Fibroblast of mammary gland (primary cell): ENCODE measurements around the gene SLC16A5.
"Not testable (repeated sequence)": the region's sequence is repeated elsewhere in the genome, so short reads cannot be mapped to it uniquely, and the experiment has no call there.

Experiments used
- DNase-seq: peaks from one replicate; pipeline ENCODE4 v3.0.0-alpha.2; 2010; ENCODE audit warnings: low read depth
- H3K4me3 ChIP-seq: 2 replicates; pipeline ENCODE4 v1.5.1; 2011; ENCODE audit warnings: low read depth, mild to moderate bottlenecking, low read length, moderate library complexity; ENCODE audit not compliant: control insufficient read depth
- CTCF ChIP-seq: conservative IDR thresholded peaks from 2 replicates; pipeline ENCODE4 v1.5.1; 2011; ENCODE audit warnings: low read depth, low read length, inconsistent platforms; ENCODE audit not compliant: control insufficient read depth, insufficient read depth

Gene SLC16A5

DNA sequence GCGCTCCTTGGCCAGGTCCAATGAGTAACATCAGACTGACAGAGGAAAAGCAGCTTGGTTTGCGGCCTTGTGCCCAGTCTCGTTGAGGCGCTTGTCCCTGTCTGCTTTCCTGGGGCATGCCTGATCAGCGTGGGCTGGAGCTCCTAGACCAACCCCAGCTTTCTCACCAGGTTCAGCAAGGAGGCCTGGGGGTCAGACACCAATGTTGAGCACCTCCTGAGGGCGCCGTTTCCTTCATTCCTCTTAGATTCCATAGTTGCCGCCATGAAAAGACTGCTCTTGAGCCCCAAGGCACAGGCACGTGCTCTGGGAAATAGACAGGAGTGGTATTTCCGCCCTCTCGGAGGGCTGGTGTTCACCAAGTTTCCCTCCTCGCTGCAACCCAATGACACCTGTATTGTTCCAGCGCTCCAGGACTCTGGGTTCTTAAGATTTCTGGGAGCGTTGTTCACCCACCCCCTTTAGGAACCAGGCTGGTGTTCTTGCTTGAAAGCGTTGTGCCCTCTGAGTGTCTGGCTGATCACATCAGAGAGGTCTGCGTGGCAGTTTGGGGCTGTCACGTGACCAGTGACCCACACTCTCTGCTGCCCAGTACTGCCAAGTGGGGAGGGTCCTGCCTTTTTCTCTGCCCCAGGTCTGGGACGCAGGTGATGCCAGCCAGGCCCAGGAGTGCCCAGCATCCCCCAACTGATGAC, 22.7 kb upstream of the SLC16A5 start:
- no peak for DNase-seq
- no peak for TF ChIP-seq CTCF
- H3K4me3 ChIP-seq, result no peak overlapping the region

DNA sequence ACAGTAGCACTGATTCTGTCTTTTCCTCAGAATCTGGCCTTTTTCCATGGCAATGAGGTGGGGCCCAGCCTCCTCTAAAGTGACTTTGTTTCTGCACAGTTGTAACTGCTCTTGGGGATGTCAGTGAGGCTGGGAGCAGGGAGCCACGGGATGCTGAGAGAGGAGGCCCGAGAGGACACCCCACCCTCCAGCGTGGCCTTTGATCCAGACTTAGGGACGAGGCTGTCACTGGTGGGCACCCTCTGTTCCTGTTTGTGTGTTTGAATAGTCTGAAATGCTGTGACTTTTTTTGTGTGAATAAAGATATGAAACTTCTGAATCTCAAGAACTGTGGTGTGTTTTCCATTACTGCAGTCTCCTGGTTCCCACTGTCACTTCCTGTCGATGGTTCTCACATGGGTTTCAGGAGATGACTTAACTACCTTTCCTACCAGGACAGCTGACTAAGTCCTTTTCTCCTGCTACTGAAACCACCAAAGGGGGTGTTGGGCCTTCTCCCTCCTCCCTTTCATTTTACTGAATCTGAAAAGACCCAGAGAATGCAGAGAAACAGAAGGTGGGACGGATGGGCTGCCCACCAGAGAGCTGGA, 22.1 kb upstream of the SLC16A5 start:
- DNase-seq, result peak; percentile 50
- no peak for TF ChIP-seq CTCF
- no peak overlapping the region for H3K4me3 ChIP-seq

DNA sequence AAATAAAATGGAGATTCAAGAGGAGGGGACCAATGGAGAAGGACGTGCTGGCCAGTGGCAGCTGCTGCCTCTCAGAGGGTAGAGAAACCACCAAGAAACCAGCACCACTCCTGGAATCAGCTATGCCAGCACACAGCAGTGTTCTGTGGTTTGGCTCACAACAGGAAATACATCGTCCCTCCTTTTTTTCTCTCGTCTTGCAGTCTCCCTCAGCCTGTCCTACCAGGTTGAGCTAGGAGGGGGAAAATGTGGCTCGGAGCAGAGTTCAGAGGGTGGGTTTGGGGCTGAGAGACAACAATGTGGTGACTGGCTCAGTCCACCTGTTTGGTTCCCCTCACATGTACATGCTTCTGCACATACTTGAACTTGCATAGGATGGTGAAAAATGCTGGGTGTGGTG, 19.9 kb upstream of the SLC16A5 start:
- no peak overlapping the region for H3K4me3 ChIP-seq
- TF ChIP-seq CTCF, result no peak
- no peak for DNase-seq

GRCh38 chr17:75068750-75069149, 19.0 kb upstream of the SLC16A5 start:
- DNase-seq, result no peak
- TF ChIP-seq CTCF, result no peak

GRCh38 chr17:75069783-75070182, 18.0 kb upstream of the SLC16A5 start:
- TF ChIP-seq CTCF, result peak; percentile 41
- peak; percentile 36 for DNase-seq
- H3K4me3 ChIP-seq, result no peak overlapping the region

More at GRCh38 chr17:75068750-75069149, 19.0 kb upstream of the SLC16A5 start:
- no peak overlapping the region for H3K4me3 ChIP-seq

DNA sequence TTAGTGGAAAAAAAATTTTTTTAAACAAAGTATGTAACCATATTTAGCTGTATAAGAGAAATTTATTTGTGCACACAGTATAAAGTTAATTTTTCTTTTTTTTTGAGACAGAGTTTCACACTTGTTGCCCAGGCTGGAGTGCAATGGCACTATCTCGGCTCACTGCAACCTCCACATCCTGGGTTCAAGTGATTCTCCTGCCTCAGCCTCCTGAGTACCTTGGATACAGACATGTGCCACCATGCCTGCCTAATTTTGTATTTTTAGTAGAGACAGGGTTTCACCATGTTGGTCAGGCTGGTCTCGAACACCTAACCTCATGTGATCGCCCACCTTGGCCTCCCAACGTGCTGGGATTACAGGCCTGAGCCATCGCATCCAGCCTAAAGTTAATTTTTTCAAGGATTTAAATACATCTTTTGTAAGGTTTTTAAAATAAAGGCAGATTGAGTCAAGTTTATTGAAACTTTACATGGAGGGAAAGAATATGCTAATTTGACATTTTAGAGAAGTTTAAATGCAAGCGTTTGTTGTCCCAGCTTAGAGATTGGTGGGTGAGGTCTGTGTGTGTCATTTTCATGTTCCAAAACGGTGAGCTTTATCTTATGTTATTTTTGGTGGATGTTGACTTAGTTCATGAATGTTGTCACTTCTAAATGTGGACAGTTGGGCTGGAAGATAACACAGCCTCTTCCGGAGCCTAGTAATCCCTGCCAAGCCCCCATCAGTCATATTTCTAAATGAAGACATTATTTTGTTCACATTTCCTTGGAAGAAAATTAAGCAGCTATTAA, 16.1 kb upstream of the SLC16A5 start:
- DNase-seq, H3K4me3 ChIP-seq: not testable (repeated sequence)

DNA sequence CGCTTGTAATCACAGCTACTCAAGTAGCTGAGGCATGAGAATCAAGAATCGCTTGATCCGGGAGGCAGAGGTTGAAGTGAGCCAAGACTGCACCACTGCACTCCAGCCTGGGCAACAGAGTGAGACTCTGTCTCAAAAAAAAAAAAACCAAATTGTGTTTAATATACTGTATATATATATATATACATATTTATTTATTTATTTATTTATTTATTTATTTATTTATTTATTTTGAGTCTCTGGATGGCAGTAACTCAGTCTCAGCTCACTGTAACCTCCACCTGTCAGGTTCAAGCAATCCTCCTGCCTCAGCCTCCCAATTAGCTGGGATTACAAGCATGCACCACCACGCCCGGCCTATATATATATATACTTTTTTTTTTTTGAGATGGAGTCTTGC, 14.8 kb upstream of the SLC16A5 start:
- not testable (repeated sequence) for H3K4me3 ChIP-seq, DNase-seq
